H9 (cell line): ENCODE measurements around the gene TCF7L1. TPM values are rescaled to one million over a fixed set of nuclear protein-coding genes. Genes with fewer than 3 reads are reported as not detected.

Source experiments
- DNase-seq: peaks from one replicate; pipeline ENCODE4 v3.0.0-alpha.2; 2017
- H2AFZ ChIP-seq: one replicate; pipeline ENCODE4 v1.6.1; 2013; ENCODE audit warnings: mild to moderate bottlenecking, low read length, control low read depth, moderate library complexity
- H2AK5ac ChIP-seq: 2 replicates; pipeline ENCODE4 v1.6.1; 2013; ENCODE audit warnings: low read length, control low read depth, mixed read lengths; ENCODE audit not compliant: insufficient read length
- H2BK120ac ChIP-seq: one replicate; pipeline ENCODE4 v1.6.1; 2013; ENCODE audit warnings: low read depth, mild to moderate bottlenecking, low read length, control low read depth, inconsistent platforms; ENCODE audit not compliant: poor library complexity, severe bottlenecking
- H2BK12ac ChIP-seq: 2 replicates; pipeline ENCODE4 v1.6.1; 2013; ENCODE audit warnings: low read length, control low read depth, mixed read lengths, low read depth; ENCODE audit not compliant: insufficient read length
- H2BK15ac ChIP-seq: 2 replicates; pipeline ENCODE4 v1.6.1; 2013; ENCODE audit warnings: low read depth, low read length, control low read depth
- H2BK20ac ChIP-seq: one replicate; pipeline ENCODE4 v1.6.1; 2013; ENCODE audit warnings: low read depth, mild to moderate bottlenecking, low read length, control low read depth, inconsistent platforms; ENCODE audit not compliant: poor library complexity, severe bottlenecking
- H2BK5ac ChIP-seq: 2 replicates; pipeline ENCODE4 v1.6.1; 2013; ENCODE audit warnings: low read length, control low read depth, mixed read lengths; ENCODE audit not compliant: insufficient read length
- H3K14ac ChIP-seq: 2 replicates; pipeline ENCODE4 v1.6.1; 2013; ENCODE audit warnings: low read length, control low read depth; ENCODE audit not compliant: insufficient read depth
- H3K18ac ChIP-seq: 2 replicates; pipeline ENCODE4 v1.6.1; 2013; ENCODE audit warnings: low read depth, mild to moderate bottlenecking, mixed read lengths, low read length, control low read depth; ENCODE audit not compliant: insufficient read length
- H3K23ac ChIP-seq: 2 replicates; pipeline ENCODE4 v1.6.1; 2013; ENCODE audit warnings: low read length, control low read depth, mixed read lengths, low read depth; ENCODE audit not compliant: insufficient read length
- H3K23me2 ChIP-seq: 2 replicates; pipeline ENCODE4 v1.6.1; 2013; ENCODE audit warnings: low read depth, mild to moderate bottlenecking, mixed read lengths, low read length, control low read depth; ENCODE audit not compliant: insufficient read length, poor library complexity, severe bottlenecking
- H3K27ac ChIP-seq: 2 replicates; pipeline ENCODE4 v1.5.1; 2013; ENCODE audit warnings: low read length, control low read depth, mixed read lengths, low read depth; ENCODE audit not compliant: insufficient read length
- H3K27me3 ChIP-seq: 2 replicates; pipeline ENCODE4 v1.6.1; 2013; ENCODE audit warnings: low read length, control low read depth, inconsistent platforms; ENCODE audit not compliant: insufficient read depth
- H3K4ac ChIP-seq: 2 replicates; pipeline ENCODE4 v1.6.1; 2013; ENCODE audit warnings: low read depth, mild to moderate bottlenecking, control low read depth, inconsistent platforms, low read length, moderate library complexity
- H3K4me1 ChIP-seq: 2 replicates; pipeline ENCODE4 v1.6.1; 2013; ENCODE audit warnings: low read length, control low read depth, inconsistent platforms; ENCODE audit not compliant: insufficient read depth
- H3K4me2 ChIP-seq: 2 replicates; pipeline ENCODE4 v1.6.1; 2013; ENCODE audit warnings: low read length, control low read depth, mixed read lengths; ENCODE audit not compliant: insufficient read length, insufficient read depth
- H3K56ac ChIP-seq: 2 replicates; pipeline ENCODE4 v1.6.1; 2013; ENCODE audit warnings: low read depth, mild to moderate bottlenecking, mixed read lengths, low read length, control low read depth; ENCODE audit not compliant: insufficient read length
- H3K79me1 ChIP-seq: 2 replicates; pipeline ENCODE4 v1.6.1; 2013; ENCODE audit warnings: low read depth, mild to moderate bottlenecking, moderate library complexity, low read length, control low read depth, inconsistent platforms; ENCODE audit not compliant: insufficient read depth, poor library complexity, severe bottlenecking
- H3K79me2 ChIP-seq: 2 replicates; pipeline ENCODE4 v1.6.1; 2013; ENCODE audit warnings: low read length, control low read depth, inconsistent platforms; ENCODE audit not compliant: insufficient read depth
- H3K9ac ChIP-seq: 2 replicates; pipeline ENCODE4 v1.6.1; 2013; ENCODE audit warnings: low read length, control low read depth, mixed read lengths; ENCODE audit not compliant: insufficient read length; ENCODE audit errors: extremely low read depth
- H3K9me3 ChIP-seq: one replicate; pipeline ENCODE4 v1.6.1; 2013; ENCODE audit warnings: low read depth, low read length, inconsistent platforms; ENCODE audit not compliant: control insufficient read depth
- H3T11ph ChIP-seq: one replicate; pipeline ENCODE4 v1.6.1; 2013; ENCODE audit warnings: mild to moderate bottlenecking, low read length, control low read depth, inconsistent platforms
- H4K20me1 ChIP-seq: one replicate; pipeline ENCODE4 v1.6.1; 2013; ENCODE audit not compliant: control insufficient read depth, insufficient read length, insufficient read depth
- H4K5ac ChIP-seq: 2 replicates; pipeline ENCODE4 v1.6.1; 2013; ENCODE audit warnings: low read depth, mild to moderate bottlenecking, mixed read lengths, low read length, control low read depth; ENCODE audit not compliant: insufficient read length
- H4K8ac ChIP-seq: replicated peaks from 2 replicates; pipeline ENCODE4 v1.6.1; 2013; ENCODE audit warnings: low read length, control low read depth, mixed read lengths, low read depth; ENCODE audit not compliant: insufficient read length
- H4K91ac ChIP-seq: 2 replicates; pipeline ENCODE4 v1.6.1; 2013; ENCODE audit warnings: low read depth, mild to moderate bottlenecking, moderate library complexity, mixed read lengths, low read length, control low read depth; ENCODE audit not compliant: insufficient read length
- H3K27ac Mint-ChIP-seq, 3 experiments: 2 replicates in 2 of 3; 3 replicates in 1 of 3; pipeline ENCODE4 v1.8.0; 2020 to 2021; ENCODE audit warnings: mixed read lengths in 3 of 3, mild to moderate bottlenecking in 1 of 3, moderate library complexity in 1 of 3
- H3K27me3 Mint-ChIP-seq: 2 replicates; pipeline ENCODE4 v1.8.0; 2021; ENCODE audit warnings: low read depth, mild to moderate bottlenecking, moderate library complexity, mixed read lengths
- H3K36me3 Mint-ChIP-seq, 3 experiments: 2 replicates in 2 of 3; 3 replicates in 1 of 3; pipeline ENCODE4 v1.8.0; 2020 to 2021; ENCODE audit warnings: low read depth in 3 of 3, mixed read lengths in 3 of 3; ENCODE audit not compliant: insufficient read depth in 1 of 3
- H3K4me1 Mint-ChIP-seq, 2 experiments: 2 replicates each; pipeline ENCODE4 v1.8.0; 2020; ENCODE audit warnings: mixed read lengths in 2 of 2
- H3K4me3 Mint-ChIP-seq, 2 experiments: 2 replicates in 1 of 2; 3 replicates in 1 of 2; pipeline ENCODE4 v1.8.0; 2020 to 2021; ENCODE audit warnings: mild to moderate bottlenecking in 2 of 2, mixed read lengths in 2 of 2, moderate library complexity in 1 of 2
- H3K9me3 Mint-ChIP-seq, 2 experiments: 2 replicates in 1 of 2; 3 replicates in 1 of 2; pipeline ENCODE4 v1.8.0; 2020; ENCODE audit warnings: mild to moderate bottlenecking in 2 of 2, mixed read lengths in 2 of 2, moderate library complexity in 1 of 2
- CTCF ChIP-seq: fragments of 200-600 bp; sonication (generic); conservative IDR thresholded peaks from 3 replicates; pipeline ENCODE4 v1.8.0; 2021; ENCODE audit warnings: antibody characterized with exemption, mild to moderate bottlenecking
- WGBS: extraction: QIAGEN DNeasy Blood & Tissue Kit; methylation state at CpG from one replicate; pipeline ENCODE4 v1.1.7; 2013; ENCODE audit warnings: missing lambda C conversion rate, low lambda C conversion rate, mixed read lengths; ENCODE audit not compliant: insufficient read length; ENCODE audit errors: extremely low coverage; 5-methylcytosine and 5-hydroxymethylcytosine counted together
- total RNA-seq: library from RNA; stranded (reverse); gene quantifications from 2 replicates; pipeline ENCODE4 v1.2.1, GENCODE V29; 2021

The TCF7L1 gene
- total RNA-seq, 1 experiment from 2014 or later, result 112 TPM

GRCh38 chr2:85156619-85157018 is 23.4 kb downstream of the TCF7L1 start:
- no peak for DNase-seq
- TF ChIP-seq CTCF, result no peak
- Histone ChIP-seq H3K4me1 (peaks cover 13% of the 10 kb centered on the region; the same call in 1 of the 2 replicates), H3K9ac (no peak overlapping the region), H3K79me1 (peaks cover 11% of the 10 kb centered on the region), H3K27ac (no peak overlapping the region), H4K91ac (no peak overlapping the region), H3K9me3 (no peaks in the 10 kb centered on the region), H3K23me2 (no peaks in the 10 kb centered on the region), H3K23ac (no peak overlapping the region), H3K27me3 (no peaks in the 10 kb centered on the region), H2AFZ (no peak overlapping the region), H3K4ac (no peak overlapping the region), H2AK5ac (no peak overlapping the region), H4K5ac (no peak overlapping the region), H3T11ph (no peak overlapping the region), H3K18ac (no peak overlapping the region), H2BK12ac (no peak overlapping the region), H3K56ac (no peak overlapping the region), H3K4me2 (no peak overlapping the region), H2BK15ac (no peak overlapping the region), H2BK5ac (no peak overlapping the region), H4K20me1 (peaks cover 2% of the 10 kb centered on the region), H2BK20ac (no peak overlapping the region), H3K14ac (no peak overlapping the region), H3K79me2 (peaks cover 67% of the 10 kb centered on the region; the same call in 1 of the 2 replicates), H4K8ac (no peak overlapping the region), H2BK120ac (no peak overlapping the region)
- peaks cover 70 to 79% of the 10 kb centered on the region in 2 experiments for H3K4me1 Mint-ChIP-seq
- H3K27ac Mint-ChIP-seq, result no peak overlapping the region
- H3K27me3 Mint-ChIP-seq, result no peaks in the 10 kb centered on the region
- no peak overlapping the region for H3K4me3 Mint-ChIP-seq
- no CpG with 5 or more reads among the region's 3 CpGs for WGBS
- H3K36me3 Mint-ChIP-seq, result peaks cover 20 to 39% (median 25%) of the 10 kb centered on the region in 3 experiments; a peak in 6 of 7 replicates
- H3K9me3 Mint-ChIP-seq, result no peaks in the 10 kb centered on the region
